Gastrocnemius medialis (tissue), 4 donors: Measurements from ENCODE around the gene ZNF579.

ENCODE experiments used
- CTCF ChIP-seq, 5 experiments: fragments of 450-650 bp in 3 of 5; fragments of 200-600 bp in 2 of 5; sonication (generic) in 2 of 5; IDR thresholded peaks in 4 of 5; conservative IDR thresholded peaks in 1 of 5; 1 replicate in 4 of 5; 2 replicates in 1 of 5; pipeline ENCODE4 v1.5.1; 2016 to 2019; ENCODE audit warnings: antibody characterized with exemption in 5 of 5, mild to moderate bottlenecking in 3 of 5, moderate library complexity in 3 of 5
- POLR2A ChIP-seq, 2 donors: fragments of 450-650 bp; IDR thresholded peaks; one replicate each; pipeline ENCODE4 v1.6.1; 2017; ENCODE audit warnings: antibody characterized with exemption in 2 of 2, mild to moderate bottlenecking in 2 of 2, moderate library complexity in 2 of 2

GRCh38 chr19:55528030-55528803 is 52.4 kb downstream of the ZNF579 start:
- TF ChIP-seq CTCF (IDR thresholded peaks at IDR 0.05 in 4 of 5, conservative IDR thresholded peaks at IDR 0.05 in 1 of 5) (no peak), POLR2A (IDR thresholded peaks at IDR 0.05) (no peak)
